Measurements from ENCODE around the gene CHSY1.
A peak's percentile ranks its signal among the peaks of the same experiment; 100 is the strongest.

CHSY1 gene

GRCh38 chr15:101277038-101277822 lies 25.4 kb upstream of the CHSY1 start, which contains the start of gene SELENOS:
TSS of gene SELENOS (minus strand) at chr15:101277485. CDS start at chr15:101277417, 68 bp downstream.
- Histone ChIP-seq H3K4me1 (no peaks in the 10 kb centered on the region), H3K9me3 (no peaks in the 10 kb centered on the region), H3K27me3 (ENCODE audit: low read depth) (no peaks in the 10 kb centered on the region), H3K4me3 (peak within 1 kb of the TSS; percentile 68), H3K36me3 (replicated peaks) (peaks cover 56% of the 10 kb centered on the region)
- in situ Hi-C loops (cut with MboI; ENCODE audit: low sequenced_read_pairs): no loop called here
- DNase-seq (ENCODE audit: low spot score in 2 of 2): peak; percentile 78 to 94

GRCh38 chr15:101276501-101277037 lies 24.7 kb upstream of the CHSY1 start:
- peak overlapping the region; percentile 68 for H3K4me3 ChIP-seq
- peaks cover 56% of the 10 kb centered on the region for H3K36me3 ChIP-seq (replicated peaks)
- DNase-seq (ENCODE audit: low spot score in 2 of 2): peak; percentile 43 to 59
- no peaks in the 10 kb centered on the region for H3K27me3 ChIP-seq (ENCODE audit: low read depth)
- H3K9me3 ChIP-seq: no peaks in the 10 kb centered on the region
- in situ Hi-C loops (cut with MboI; ENCODE audit: low sequenced_read_pairs): no loop called here
- no peaks in the 10 kb centered on the region for H3K4me1 ChIP-seq

- in situ Hi-C loops (cut with MboI; ENCODE audit: low sequenced_read_pairs): no loop called here
- H3K4me3 ChIP-seq: no peak overlapping the region
- no peaks in the 10 kb centered on the region for H3K27me3 ChIP-seq (ENCODE audit: low read depth)
- H3K9me3 ChIP-seq: no peaks in the 10 kb centered on the region
- no peak for DNase-seq (ENCODE audit: low spot score in 2 of 2)
- no peaks in the 10 kb centered on the region for H3K4me1 ChIP-seq
- peaks cover 56% of the 10 kb centered on the region for H3K36me3 ChIP-seq (replicated peaks)
Measured at GRCh38 chr15:101275018-101275417, 23.2 kb upstream of the CHSY1 start.

- no peaks in the 10 kb centered on the region for H3K4me1 ChIP-seq
- DNase-seq (ENCODE audit: low spot score in 2 of 2): no peak
- H3K27me3 ChIP-seq (ENCODE audit: low read depth): no peaks in the 10 kb centered on the region
- H3K9me3 ChIP-seq: no peaks in the 10 kb centered on the region
- H3K36me3 ChIP-seq (replicated peaks): peaks cover 60% of the 10 kb centered on the region
- H3K4me3 ChIP-seq: no peak overlapping the region
- in situ Hi-C loops (cut with MboI; ENCODE audit: low sequenced_read_pairs): loop anchor here (25.0 kb wide), 1 partner anchor 361 kb away; the partner anchor contains the start of gene LRRK1
Measured at GRCh38 chr15:101273534-101273933, 21.7 kb upstream of the CHSY1 start.

- Histone ChIP-seq H3K9me3 (no peaks in the 10 kb centered on the region), H3K27me3 (ENCODE audit: low read depth) (no peaks in the 10 kb centered on the region), H3K4me3 (no peak overlapping the region), H3K4me1 (no peaks in the 10 kb centered on the region), H3K36me3 (replicated peaks) (peaks cover 60% of the 10 kb centered on the region)
- DNase-seq (ENCODE audit: low spot score in 2 of 2): no peak
- in situ Hi-C loops (cut with MboI; ENCODE audit: low sequenced_read_pairs): loop anchor here (25.0 kb wide), 1 partner anchor 360 kb away; the partner anchor contains the start of gene LRRK1
Measured at GRCh38 chr15:101272584-101272983, 20.7 kb upstream of the CHSY1 start.

- no peaks in the 10 kb centered on the region for H3K9me3 ChIP-seq
- peak in 1 of 2 experiments; percentile 46 for DNase-seq (ENCODE audit: low spot score in 2 of 2)
- H3K27me3 ChIP-seq (ENCODE audit: low read depth): no peaks in the 10 kb centered on the region
- no peak overlapping the region for H3K4me3 ChIP-seq
- H3K4me1 ChIP-seq: no peaks in the 10 kb centered on the region
- in situ Hi-C loops (cut with MboI; ENCODE audit: low sequenced_read_pairs): loop anchor here (10.0 to 25.0 kb wide), 2 partner anchors 357 to 655 kb away; partner anchors contain the start of gene LRRK1
- H3K36me3 ChIP-seq (replicated peaks): peaks cover 50% of the 10 kb centered on the region
Measured at GRCh38 chr15:101269479-101270223, 17.8 kb upstream of the CHSY1 start.

GRCh38 chr15:101267320-101268104 lies 15.7 kb upstream of the CHSY1 start:
- Histone ChIP-seq H3K27me3 (ENCODE audit: low read depth) (no peaks in the 10 kb centered on the region), H3K4me1 (no peaks in the 10 kb centered on the region), H3K9me3 (no peaks in the 10 kb centered on the region), H3K36me3 (replicated peaks) (peaks cover 29% of the 10 kb centered on the region), H3K4me3 (no peak overlapping the region)
- in situ Hi-C loops (cut with MboI; ENCODE audit: low sequenced_read_pairs): loop anchor here (10.0 to 25.0 kb wide), 2 partner anchors 355 to 653 kb away; partner anchors contain the start of gene LRRK1
- no peak for DNase-seq (ENCODE audit: low spot score in 2 of 2)

GRCh38 chr15:101266787-101267186 lies 14.9 kb upstream of the CHSY1 start:
- H3K36me3 ChIP-seq (replicated peaks): peaks cover 22% of the 10 kb centered on the region
- in situ Hi-C loops (cut with MboI; ENCODE audit: low sequenced_read_pairs): loop anchor here (10.0 to 25.0 kb wide), 2 partner anchors 354 to 652 kb away; partner anchors contain the start of gene LRRK1
- no peak overlapping the region for H3K4me3 ChIP-seq
- no peaks in the 10 kb centered on the region for H3K27me3 ChIP-seq (ENCODE audit: low read depth)
- no peak for DNase-seq (ENCODE audit: low spot score in 2 of 2)
- H3K4me1 ChIP-seq: no peaks in the 10 kb centered on the region
- no peaks in the 10 kb centered on the region for H3K9me3 ChIP-seq

- Histone ChIP-seq H3K36me3 (replicated peaks) (peaks cover 14% of the 10 kb centered on the region), H3K27me3 (ENCODE audit: low read depth) (no peaks in the 10 kb centered on the region), H3K4me1 (no peaks in the 10 kb centered on the region), H3K4me3 (no peak overlapping the region), H3K9me3 (no peaks in the 10 kb centered on the region)
- no peak for DNase-seq (ENCODE audit: low spot score in 2 of 2)
- in situ Hi-C loops (cut with MboI; ENCODE audit: low sequenced_read_pairs): loop anchor here (10.0 to 25.0 kb wide), 2 partner anchors 354 to 651 kb away; partner anchors contain the start of gene LRRK1
Measured at GRCh38 chr15:101266034-101266433, 14.2 kb upstream of the CHSY1 start.

GRCh38 chr15:101264911-101265641 lies 13.2 kb upstream of the CHSY1 start:
- Histone ChIP-seq H3K4me1 (no peaks in the 10 kb centered on the region), H3K36me3 (replicated peaks) (peaks cover 6% of the 10 kb centered on the region), H3K27me3 (ENCODE audit: low read depth) (no peaks in the 10 kb centered on the region), H3K9me3 (no peaks in the 10 kb centered on the region), H3K4me3 (no peak overlapping the region)
- DNase-seq (ENCODE audit: low spot score in 2 of 2): no peak
- in situ Hi-C loops (cut with MboI; ENCODE audit: low sequenced_read_pairs): loop anchor here (10.0 to 25.0 kb wide), 2 partner anchors 353 to 650 kb away; partner anchors contain the start of gene LRRK1

GRCh38 chr15:101264011-101264410 lies 12.2 kb upstream of the CHSY1 start:
- no peaks in the 10 kb centered on the region for H3K4me1 ChIP-seq
- no peaks in the 10 kb centered on the region for H3K36me3 ChIP-seq (replicated peaks)
- no peak for DNase-seq (ENCODE audit: low spot score in 2 of 2)
- H3K27me3 ChIP-seq (ENCODE audit: low read depth): no peaks in the 10 kb centered on the region
- no peaks in the 10 kb centered on the region for H3K9me3 ChIP-seq
- in situ Hi-C loops (cut with MboI; ENCODE audit: low sequenced_read_pairs): loop anchor here (10.0 to 25.0 kb wide), 2 partner anchors 352 to 649 kb away; partner anchors contain the start of gene LRRK1
- no peak overlapping the region for H3K4me3 ChIP-seq

- H3K4me1 ChIP-seq: no peaks in the 10 kb centered on the region
- H3K4me3 ChIP-seq: no peak overlapping the region
- DNase-seq (ENCODE audit: low spot score in 2 of 2): no peak
- in situ Hi-C loops (cut with MboI; ENCODE audit: low sequenced_read_pairs): loop anchor here (10.0 to 25.0 kb wide), 2 partner anchors 350 to 648 kb away; partner anchors contain the start of gene LRRK1
- H3K27me3 ChIP-seq (ENCODE audit: low read depth): no peaks in the 10 kb centered on the region
- H3K9me3 ChIP-seq: no peaks in the 10 kb centered on the region
- H3K36me3 ChIP-seq (replicated peaks): no peaks in the 10 kb centered on the region
Measured at GRCh38 chr15:101262551-101262950, 10.7 kb upstream of the CHSY1 start.

Data from HAP-1 (cell line).